GM18505 (cell line): Measurements from ENCODE around the gene RBFOX2.
"Not testable (repeated sequence)": the region's sequence is repeated elsewhere in the genome, so short reads cannot be mapped to it uniquely, and the experiment has no call there.

Source experiments
- ATAC-seq: cut with Tn5 transposase; IDR thresholded peaks from one replicate; pipeline ENCODE4 v1.9.1; 2021; ENCODE audit not compliant: unreplicated experiment
- POLR2A ChIP-seq: IDR thresholded peaks from 4 replicates; pipeline ENCODE4 v1.6.1; 2011; ENCODE audit warnings: borderline replicate concordance; ENCODE audit not compliant: insufficient read depth, insufficient read length; ENCODE audit errors: extremely low read depth

Gene RBFOX2

DNA sequence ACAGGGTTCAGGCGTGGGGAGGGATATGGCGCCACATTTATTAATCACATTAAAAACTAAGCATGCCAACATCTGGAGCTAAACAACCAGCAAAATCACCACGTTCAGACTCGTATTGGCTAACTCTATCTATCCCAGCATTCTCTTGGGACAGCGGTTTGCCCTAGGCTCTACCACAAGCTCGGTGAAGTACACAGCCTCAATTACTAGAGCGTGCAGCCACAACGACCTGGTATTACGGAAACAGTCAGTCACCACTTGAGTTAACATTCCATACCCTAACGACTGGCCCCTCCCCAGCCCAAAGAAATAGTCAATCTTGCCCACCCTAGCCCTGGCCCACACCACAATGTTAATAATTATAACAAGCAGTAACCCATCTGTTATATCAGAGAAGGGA, 278.8 kb downstream of the RBFOX2 start:
- ATAC-seq = no peak
- TF ChIP-seq POLR2A = no peak

DNA sequence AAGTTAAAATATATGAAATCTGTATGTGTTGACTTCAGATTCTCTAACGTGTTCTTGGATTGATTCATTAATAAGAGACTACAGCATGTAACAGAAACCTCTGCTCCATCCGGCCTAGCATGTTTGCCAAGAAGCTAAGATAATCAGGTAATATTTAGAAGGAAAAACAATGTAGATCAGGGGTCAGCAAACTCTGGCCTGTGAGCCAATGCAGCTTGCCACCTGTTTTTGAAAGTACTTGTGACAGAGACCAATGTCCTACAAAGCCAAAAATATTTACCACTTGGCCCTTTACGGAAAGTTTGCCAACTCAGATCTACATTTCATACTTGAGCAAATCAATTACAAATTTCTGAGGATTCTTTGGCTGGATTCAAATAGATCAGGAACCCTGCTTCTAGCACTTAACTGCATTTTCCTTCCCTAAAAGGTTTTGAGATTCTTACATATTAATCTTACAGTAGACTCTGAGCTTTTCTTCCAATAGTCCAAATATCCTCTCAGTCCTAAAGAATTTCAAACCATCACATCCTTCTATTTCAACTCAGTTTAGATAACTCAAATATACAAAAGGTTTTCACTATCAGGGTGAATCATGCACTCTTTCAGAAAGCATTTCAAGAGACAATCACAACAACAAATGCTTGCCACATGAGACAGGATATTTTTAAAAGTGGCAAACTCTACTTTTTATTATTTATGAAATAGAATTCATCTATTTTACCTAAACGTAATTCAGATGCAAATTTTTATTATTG, 281.5 kb downstream of the RBFOX2 start:
- no peak for ATAC-seq
- TF ChIP-seq POLR2A = no peak

DNA sequence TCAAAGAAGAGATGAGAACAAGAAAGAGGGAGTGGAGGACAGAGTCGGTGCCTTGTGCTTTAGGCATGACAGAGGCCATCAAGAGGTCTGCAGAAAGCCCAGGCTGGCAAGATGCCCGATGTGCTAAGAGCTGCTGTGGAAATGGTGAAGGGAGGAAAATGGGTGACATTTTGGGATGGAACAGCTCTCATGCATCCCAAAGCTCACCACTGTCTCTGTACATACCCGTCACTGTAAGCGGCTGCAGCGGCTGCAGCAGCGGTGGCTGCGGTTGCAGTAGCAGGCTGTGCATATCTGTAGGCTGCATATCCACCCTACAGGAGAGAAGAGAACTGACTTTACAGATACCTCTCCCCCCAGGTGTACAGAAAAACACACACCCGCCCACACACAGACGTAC, 282.4 kb downstream of the RBFOX2 start:
- no peak for ATAC-seq
- no peak for TF ChIP-seq POLR2A

DNA sequence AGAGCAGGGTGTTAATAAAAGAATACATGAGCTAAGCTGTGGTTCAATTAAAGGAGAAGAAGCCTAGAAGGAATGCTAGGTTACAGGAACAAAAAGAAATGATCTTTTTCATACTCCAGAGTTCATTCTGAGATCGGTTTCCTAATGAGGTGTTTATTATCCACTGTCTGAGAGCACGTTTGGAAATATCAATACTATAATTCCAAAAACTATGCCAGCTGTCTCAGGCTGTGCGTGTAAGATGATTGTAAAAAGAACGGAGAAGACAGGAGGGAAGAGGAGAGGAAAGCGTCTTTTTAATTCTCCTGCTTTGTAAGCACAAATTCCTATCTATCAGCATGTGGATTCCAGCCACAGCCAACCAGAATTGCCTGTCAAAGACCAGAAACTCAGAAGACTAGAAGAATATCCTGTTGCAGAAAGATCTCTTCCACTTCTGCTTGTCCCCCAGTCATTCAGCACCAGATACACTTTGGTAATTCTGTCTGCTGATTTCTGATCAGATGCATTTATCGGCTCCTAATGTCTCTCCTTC, 285.2 kb downstream of the RBFOX2 start:
- TF ChIP-seq POLR2A = no peak
- ATAC-seq = no peak

DNA sequence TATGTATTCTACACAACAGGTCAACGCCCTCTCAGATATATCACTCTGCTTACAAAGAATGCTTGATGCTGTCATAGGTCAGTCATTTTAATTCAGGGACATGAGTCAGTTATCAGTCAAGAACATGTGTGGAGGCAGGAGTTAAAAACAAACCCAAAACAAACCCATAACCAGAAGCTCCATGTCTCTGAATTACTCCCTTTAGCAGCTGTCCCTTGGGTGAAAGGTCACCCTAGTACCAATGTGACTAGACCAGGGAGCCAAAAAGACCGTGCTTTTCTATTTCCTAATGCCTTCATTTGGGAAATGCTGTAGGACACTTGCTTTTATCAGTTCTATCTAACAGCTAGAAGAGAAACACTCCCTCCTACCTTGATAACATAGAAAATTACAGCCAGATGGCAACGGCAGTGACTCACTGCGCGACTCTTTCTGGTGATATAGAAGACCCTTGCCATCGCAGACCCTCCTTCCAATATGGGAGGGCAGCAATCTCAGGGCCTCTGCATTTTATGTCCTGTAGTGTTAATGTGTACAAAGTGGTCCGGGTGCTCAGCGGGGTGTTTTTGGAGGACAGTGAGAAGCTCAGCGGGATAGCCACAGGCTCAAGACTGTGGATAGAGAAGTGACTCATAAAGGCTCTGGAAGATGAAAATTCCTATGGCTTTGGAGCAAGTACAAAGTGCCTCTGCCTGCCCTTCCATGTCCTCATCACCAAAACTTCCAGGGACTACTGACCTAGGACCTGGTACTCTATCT, 286.1 kb downstream of the RBFOX2 start:
- no peak for ATAC-seq

DNA sequence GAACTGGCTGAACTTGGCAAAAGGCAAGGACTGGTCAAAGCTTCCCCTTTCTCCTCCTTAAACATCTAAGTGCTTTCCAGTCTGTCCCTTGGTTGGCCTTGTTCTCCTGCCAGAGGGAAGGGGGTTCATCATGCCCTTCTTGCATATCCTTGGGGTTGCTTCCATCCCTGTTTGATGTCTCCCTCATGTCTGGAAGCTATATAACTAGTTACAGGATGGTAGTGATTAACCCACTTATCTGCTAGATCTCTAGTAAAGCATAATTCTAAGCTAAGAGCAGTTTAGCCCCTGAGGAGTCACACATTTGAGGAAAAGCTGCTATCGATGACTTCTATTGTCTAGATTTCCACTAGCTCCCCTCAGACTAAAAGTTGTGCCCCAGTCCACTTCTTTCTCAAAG, 288.0 kb downstream of the RBFOX2 start:
- TF ChIP-seq POLR2A = no peak
- no peak for ATAC-seq

More for the DNA sequence above, 286.1 kb downstream of the RBFOX2 start:
- TF ChIP-seq POLR2A = no peak

DNA sequence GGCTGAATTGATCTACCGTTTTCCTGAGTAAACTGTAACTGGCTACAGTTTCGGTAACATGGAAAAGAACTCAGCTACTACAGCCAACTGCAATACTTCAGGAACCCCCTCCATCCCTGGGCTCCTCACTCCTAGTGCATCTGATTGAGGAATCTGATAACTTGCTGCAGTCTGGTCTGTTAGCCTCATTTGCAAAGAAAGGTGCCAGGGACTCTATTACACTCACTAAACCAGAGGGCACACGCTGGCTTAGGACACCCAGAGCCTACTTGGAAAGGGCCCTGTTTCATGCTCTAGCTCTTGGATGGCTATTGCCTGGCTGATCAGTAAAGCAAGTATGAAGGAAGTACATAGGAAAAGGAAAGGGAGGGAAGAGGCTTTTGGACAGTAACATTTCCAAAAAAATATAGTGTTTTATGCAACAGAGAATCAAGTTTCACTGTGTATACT, 288.7 kb downstream of the RBFOX2 start:
- no peak for ATAC-seq

DNA sequence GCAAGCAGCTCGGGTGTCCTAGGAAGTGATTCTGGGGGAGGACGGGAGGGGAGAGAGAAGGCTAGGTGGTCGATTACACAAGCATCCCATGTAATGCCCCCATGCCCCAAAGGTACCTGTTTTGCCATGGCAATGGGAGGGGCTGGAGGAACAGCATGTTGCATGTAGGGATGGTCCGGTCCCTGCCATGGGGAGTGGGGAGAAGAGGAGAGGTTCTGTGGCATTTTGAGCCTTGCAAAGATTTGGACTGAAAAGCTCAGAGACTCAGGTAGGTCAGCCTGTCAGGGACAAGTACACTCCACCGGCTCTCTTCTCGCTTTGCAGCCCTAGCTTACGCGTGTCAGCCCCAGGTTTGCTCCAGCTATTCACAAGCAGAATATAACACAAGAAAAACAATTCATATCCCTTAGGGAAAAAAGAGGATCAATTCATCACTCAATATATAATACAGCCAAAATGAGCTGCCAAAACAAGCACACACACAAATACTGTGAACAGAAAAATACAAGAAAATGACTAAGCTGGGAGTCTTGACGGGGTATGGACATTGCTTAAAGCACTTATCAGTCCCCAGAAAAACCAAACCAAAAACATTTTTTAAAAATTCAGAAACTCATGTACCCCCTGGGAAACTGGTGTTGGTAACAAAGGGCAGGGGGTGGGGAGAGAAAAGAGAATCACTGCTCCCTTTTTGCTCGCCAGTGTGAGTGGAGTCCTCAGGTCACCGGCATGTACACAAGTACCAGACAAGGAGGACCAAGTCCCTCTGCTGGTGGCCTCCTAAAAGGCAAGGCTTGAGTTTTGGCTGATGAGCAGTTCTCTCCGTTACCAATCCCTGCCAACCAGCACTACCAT, 289.3 kb downstream of the RBFOX2 start:
- no peak for ATAC-seq
- TF ChIP-seq POLR2A = no peak

More for the DNA sequence above, 288.7 kb downstream of the RBFOX2 start:
- TF ChIP-seq POLR2A = no peak

DNA sequence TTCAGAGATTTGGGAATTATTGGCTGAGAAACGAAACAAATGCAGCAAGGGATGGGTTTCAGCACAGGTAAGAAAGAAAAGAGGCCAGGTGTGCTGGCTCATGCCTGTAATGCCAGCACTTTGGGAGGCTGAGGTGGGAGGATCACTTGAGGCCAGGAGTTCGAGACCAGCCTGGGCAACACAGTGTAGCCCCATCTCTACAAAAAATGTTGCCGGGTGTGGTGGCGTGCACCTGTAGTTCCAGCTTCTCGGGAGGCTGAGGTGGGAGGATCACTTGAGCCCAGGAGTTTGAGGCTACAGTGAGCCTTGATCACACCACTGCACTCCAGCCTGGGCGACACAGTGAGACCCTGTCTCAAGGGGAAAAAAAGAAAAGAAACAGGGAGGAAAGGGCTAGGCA, 290.7 kb downstream of the RBFOX2 start:
- not testable (repeated sequence) for ATAC-seq

DNA sequence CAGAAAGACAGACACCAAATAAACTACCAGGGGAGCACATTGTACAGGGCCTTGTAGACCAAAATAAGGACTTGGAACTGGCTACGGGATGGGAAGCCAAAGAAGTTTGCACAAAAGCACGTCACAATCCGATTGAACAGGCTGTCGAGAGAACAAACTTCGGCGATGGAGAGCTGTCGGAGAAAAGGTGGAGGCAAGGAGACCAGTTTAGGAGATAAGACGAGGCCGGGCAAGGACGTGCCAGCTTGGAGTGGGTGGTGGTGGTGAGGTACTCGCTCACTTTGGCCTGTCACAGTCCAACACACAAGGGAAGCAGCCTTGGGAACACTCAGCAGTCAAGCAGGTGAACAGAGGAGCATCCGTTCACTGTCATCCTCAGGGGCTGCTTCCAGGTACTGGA, 291.9 kb downstream of the RBFOX2 start:
- TF ChIP-seq POLR2A = no peak
- no peak for ATAC-seq

DNA sequence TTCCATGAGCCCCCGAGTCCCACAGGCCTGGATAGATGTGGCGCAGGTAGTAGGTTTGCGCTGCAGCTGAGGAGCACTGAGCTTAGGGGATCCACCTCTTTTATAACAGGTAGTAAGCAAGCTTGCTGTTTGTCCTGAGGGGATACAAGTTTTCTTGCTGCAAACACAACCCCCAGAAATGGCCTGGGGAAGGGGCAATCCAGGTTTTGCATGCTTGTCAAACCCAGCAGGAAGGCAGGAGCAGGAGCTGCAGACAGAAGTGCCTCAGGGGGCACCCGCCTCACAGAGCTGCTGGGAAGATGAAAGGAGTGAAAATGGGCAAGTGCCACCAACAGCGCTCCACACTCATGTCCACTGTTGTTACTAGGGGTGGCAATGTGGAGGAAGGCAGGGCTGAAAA, 292.5 kb downstream of the RBFOX2 start:
- no peak for ATAC-seq
- no peak for TF ChIP-seq POLR2A

DNA sequence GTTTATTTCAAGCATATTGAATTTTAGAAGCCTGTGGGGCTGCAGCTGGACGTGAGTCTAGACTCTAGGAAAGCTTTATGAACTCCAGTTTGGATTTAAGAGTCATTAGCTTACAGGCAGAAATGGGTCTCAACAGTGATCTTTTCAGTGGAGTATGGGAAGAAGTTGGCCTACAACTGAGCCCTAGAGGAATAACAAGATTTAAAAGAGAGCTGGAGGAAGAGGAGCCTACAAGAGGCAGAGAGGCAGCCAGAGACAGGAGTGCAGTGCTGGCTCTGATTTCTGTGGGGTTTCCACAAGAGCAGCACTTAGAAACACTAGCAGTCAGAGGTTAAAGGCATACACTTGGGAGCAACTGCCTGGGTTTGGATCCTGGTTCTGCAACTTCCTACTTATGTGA, 293.1 kb downstream of the RBFOX2 start:
- ATAC-seq = no peak
- TF ChIP-seq POLR2A = no peak

DNA sequence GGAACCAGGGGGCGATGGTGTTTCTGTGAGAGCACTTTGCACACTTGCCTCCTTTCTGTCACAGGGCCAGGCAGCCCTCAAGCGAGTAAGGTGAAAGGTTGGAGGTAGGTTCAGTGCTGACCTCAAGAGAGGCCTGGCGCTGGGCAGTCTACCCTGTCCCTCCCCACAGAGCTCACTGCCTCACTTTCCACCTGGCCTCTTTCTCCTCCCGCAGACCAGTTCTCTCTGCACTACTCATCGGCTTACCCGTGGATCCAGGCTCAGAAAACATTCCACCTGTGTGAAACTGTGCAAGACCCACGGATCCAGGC, 294.2 kb downstream of the RBFOX2 start:
- TF ChIP-seq POLR2A = no peak
- ATAC-seq = no peak
